Stimulated activated CD4-positive, alpha-beta T cell treated with anti-CD3 and anti-CD28 coated beads, Interleukin-1b, Interleukin-23, amount 100 ng/mL, for 48 hours (primary cell): ENCODE data around the gene ACTL8.

Experiments
- DNase-seq: peaks from one replicate; pipeline ENCODE4 v3.0.0-alpha.2; 2020

The ACTL8 gene

GRCh38 chr1:17755120-17755519 is at the start of gene ACTL8:
TSS of gene ACTL8 (plus strand) at chr1:17755333. CDS start at chr1:17823009, 67,676 bp downstream.
- peak; percentile 4 for DNase-seq

- DNase-seq: no peak
Measured at GRCh38 chr1:17706445-17706844, 48.7 kb upstream of the ACTL8 start.

- no peak for DNase-seq
Measured at GRCh38 chr1:17709981-17710380, 45.2 kb upstream of the ACTL8 start.

- DNase-seq: no peak
Measured at GRCh38 chr1:17710889-17711576, 44.1 kb upstream of the ACTL8 start.

GRCh38 chr1:17711577-17711910 is 43.6 kb upstream of the ACTL8 start:
- no peak for DNase-seq

GRCh38 chr1:17711941-17712340 is 43.2 kb upstream of the ACTL8 start:
- no peak for DNase-seq

- DNase-seq: no peak
Measured at GRCh38 chr1:17713993-17714392, 41.1 kb upstream of the ACTL8 start.

- no peak for DNase-seq
Measured at GRCh38 chr1:17717594-17718535, 37.3 kb upstream of the ACTL8 start.

GRCh38 chr1:17719874-17720273 is 35.3 kb upstream of the ACTL8 start:
- no peak for DNase-seq

- no peak for DNase-seq
Measured at GRCh38 chr1:17721444-17721843, 33.7 kb upstream of the ACTL8 start.

- no peak for DNase-seq
Measured at GRCh38 chr1:17723684-17724083, 31.4 kb upstream of the ACTL8 start.

GRCh38 chr1:17724150-17724549 is 31.0 kb upstream of the ACTL8 start:
- no peak for DNase-seq

GRCh38 chr1:17725084-17725719 is 29.9 kb upstream of the ACTL8 start:
- DNase-seq: no peak

- DNase-seq: no peak
Measured at GRCh38 chr1:17725811-17726582, 29.1 kb upstream of the ACTL8 start.

GRCh38 chr1:17728123-17728712 is 26.9 kb upstream of the ACTL8 start:
- DNase-seq: no peak

GRCh38 chr1:17729248-17729647 is 25.9 kb upstream of the ACTL8 start:
- DNase-seq: no peak

GRCh38 chr1:17729909-17730308 is 25.2 kb upstream of the ACTL8 start:
- DNase-seq: no peak

- DNase-seq: no peak
Measured at GRCh38 chr1:17731460-17731859, 23.7 kb upstream of the ACTL8 start.

GRCh38 chr1:17732475-17732874 is 22.7 kb upstream of the ACTL8 start:
- DNase-seq: no peak

GRCh38 chr1:17733661-17734060 is 21.5 kb upstream of the ACTL8 start:
- DNase-seq: no peak

- no peak for DNase-seq
Measured at GRCh38 chr1:17734609-17735008, 20.5 kb upstream of the ACTL8 start.

GRCh38 chr1:17735348-17735747 is 19.8 kb upstream of the ACTL8 start:
- DNase-seq: no peak

GRCh38 chr1:17735793-17736192 is 19.3 kb upstream of the ACTL8 start:
- DNase-seq: no peak
